Effector memory CD4-positive, alpha-beta T cell (primary cell): ENCODE results near the gene NOS3.

Experiments used
- DNase-seq, 3 donors: peaks; one replicate each; pipeline ENCODE4 v3.0.0-alpha.2; 2020
- H3K27ac ChIP-seq: 2 replicates; pipeline ENCODE4 v1.7.0; 2013; ENCODE audit warnings: mild to moderate bottlenecking, low read length, moderate library complexity; ENCODE audit not compliant: insufficient read depth, poor library complexity, severe bottlenecking
- H3K27me3 ChIP-seq: replicated peaks from 2 replicates; pipeline ENCODE4 v1.7.0; 2013; ENCODE audit warnings: mild to moderate bottlenecking, low read length; ENCODE audit not compliant: insufficient read depth, control insufficient read depth, poor library complexity, severe bottlenecking
- H3K36me3 ChIP-seq: 2 replicates; pipeline ENCODE4 v1.7.0; 2013; ENCODE audit warnings: mild to moderate bottlenecking, low read length, moderate library complexity; ENCODE audit not compliant: control insufficient read depth, insufficient read depth
- H3K4me1 ChIP-seq: 2 replicates; pipeline ENCODE4 v1.7.0; 2013; ENCODE audit warnings: low read length, mild to moderate bottlenecking; ENCODE audit not compliant: control insufficient read depth, insufficient read depth, poor library complexity, severe bottlenecking
- H3K4me3 ChIP-seq: 2 replicates; pipeline ENCODE4 v1.7.0; 2013; ENCODE audit warnings: low read length, low read depth, mild to moderate bottlenecking; ENCODE audit not compliant: insufficient read depth, poor library complexity, severe bottlenecking
- H3K9me3 ChIP-seq: 2 replicates; pipeline ENCODE4 v1.7.0; 2013; ENCODE audit warnings: mild to moderate bottlenecking, low read length, moderate library complexity; ENCODE audit not compliant: control insufficient read depth

NOS3 gene

GRCh38 chr7:150958597-150958996, 32.2 kb upstream of the NOS3 start:
- H3K27me3 ChIP-seq, result peaks cover 16% of the 10 kb centered on the region

GRCh38 chr7:150959081-150959480, 31.7 kb upstream of the NOS3 start:
- no peak for DNase-seq
- peaks cover 3% of the 10 kb centered on the region for H3K4me1 ChIP-seq
- H3K4me3 ChIP-seq, result no peak overlapping the region
- H3K36me3 ChIP-seq, result no peaks in the 10 kb centered on the region
- peaks cover 16% of the 10 kb centered on the region for H3K27me3 ChIP-seq
- no peak overlapping the region for H3K27ac ChIP-seq
- no peaks in the 10 kb centered on the region for H3K9me3 ChIP-seq

More at GRCh38 chr7:150958597-150958996, 32.2 kb upstream of the NOS3 start:
- H3K4me3 ChIP-seq, result no peak overlapping the region
- no peak overlapping the region for H3K27ac ChIP-seq
- H3K9me3 ChIP-seq, result no peaks in the 10 kb centered on the region
- no peaks in the 10 kb centered on the region for H3K36me3 ChIP-seq
- DNase-seq, result no peak
- H3K4me1 ChIP-seq, result peaks cover 3% of the 10 kb centered on the region

GRCh38 chr7:150959739-150960734, 30.8 kb upstream of the NOS3 start:
- Histone ChIP-seq H3K9me3 (no peaks in the 10 kb centered on the region), H3K36me3 (no peaks in the 10 kb centered on the region), H3K4me3 (no peak overlapping the region), H3K4me1 (peaks cover 3% of the 10 kb centered on the region), H3K27ac (no peak overlapping the region), H3K27me3 (peaks cover 14% of the 10 kb centered on the region)
- DNase-seq, result no peak

DNA sequence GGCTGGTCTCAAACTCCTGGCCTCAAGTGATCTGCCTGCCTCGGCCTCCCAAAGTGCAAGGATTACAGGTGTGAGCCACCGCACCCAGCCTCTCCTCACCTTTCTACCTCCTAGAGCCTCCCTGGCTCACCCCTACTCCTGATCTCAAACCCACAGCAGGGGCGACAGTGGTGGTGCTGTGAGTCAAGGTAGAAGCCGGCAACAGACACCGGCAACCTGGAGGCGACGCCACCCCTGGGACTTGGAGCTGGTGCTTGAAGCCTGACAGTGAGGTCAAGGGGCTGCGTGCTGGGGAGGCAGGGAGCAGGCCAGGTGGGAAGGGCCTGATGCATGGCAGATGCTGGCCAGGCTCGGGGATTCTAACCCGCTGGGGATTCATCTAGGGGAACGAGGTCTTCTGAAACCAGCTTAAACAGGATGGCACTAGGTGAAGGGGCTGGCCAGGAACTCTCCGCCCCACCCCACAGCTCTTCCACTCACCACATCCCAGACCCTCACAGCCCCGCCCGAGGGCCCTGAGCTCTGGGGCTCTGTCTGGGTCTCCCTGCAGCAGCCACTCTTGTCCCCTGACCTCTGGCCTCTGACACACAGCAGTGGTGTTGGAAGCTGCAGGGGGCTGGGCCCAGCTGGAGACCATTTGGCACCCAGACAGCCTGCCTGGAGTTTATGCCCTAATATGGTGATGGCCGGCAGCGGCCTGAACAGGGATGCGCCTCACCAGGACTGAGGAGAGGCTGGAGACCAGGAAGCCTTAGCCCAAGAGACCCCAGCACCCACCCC, 29.1 kb upstream of the NOS3 start:
- Histone ChIP-seq H3K9me3 (no peaks in the 10 kb centered on the region), H3K36me3 (no peaks in the 10 kb centered on the region), H3K4me3 (no peak overlapping the region), H3K4me1 (peaks cover 3% of the 10 kb centered on the region), H3K27me3 (peaks cover 14% of the 10 kb centered on the region), H3K27ac (no peak overlapping the region)
- no peak for DNase-seq

DNA sequence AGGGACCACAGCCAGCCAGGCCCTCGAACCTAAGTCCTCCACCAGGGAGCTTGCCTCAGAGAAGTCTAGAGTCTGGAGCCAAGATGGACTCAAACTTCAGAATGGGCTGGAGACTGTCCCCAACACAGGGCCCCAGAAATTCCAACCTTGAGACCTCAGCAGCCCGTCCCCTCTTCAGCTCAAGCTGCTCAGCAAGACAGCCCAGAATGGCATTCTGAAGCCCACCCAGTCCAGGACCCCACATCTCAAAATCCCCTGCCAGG, 28.6 kb upstream of the NOS3 start:
- Histone ChIP-seq H3K4me1 (peaks cover 3% of the 10 kb centered on the region), H3K27ac (no peak overlapping the region), H3K36me3 (no peaks in the 10 kb centered on the region), H3K9me3 (no peaks in the 10 kb centered on the region), H3K27me3 (peaks cover 14% of the 10 kb centered on the region), H3K4me3 (no peak overlapping the region)
- no peak for DNase-seq

- DNase-seq, result peak; percentile 21 to 43 (median 29)
- Histone ChIP-seq H3K36me3 (no peaks in the 10 kb centered on the region), H3K27me3 (peaks cover 12% of the 10 kb centered on the region), H3K4me3 (no peak overlapping the region), H3K9me3 (no peaks in the 10 kb centered on the region), H3K27ac (no peak overlapping the region), H3K4me1 (peaks cover 3% of the 10 kb centered on the region)
These were observed 28.0 kb upstream of the NOS3 start for GRCh38 chr7:150962553-150963399.

DNA sequence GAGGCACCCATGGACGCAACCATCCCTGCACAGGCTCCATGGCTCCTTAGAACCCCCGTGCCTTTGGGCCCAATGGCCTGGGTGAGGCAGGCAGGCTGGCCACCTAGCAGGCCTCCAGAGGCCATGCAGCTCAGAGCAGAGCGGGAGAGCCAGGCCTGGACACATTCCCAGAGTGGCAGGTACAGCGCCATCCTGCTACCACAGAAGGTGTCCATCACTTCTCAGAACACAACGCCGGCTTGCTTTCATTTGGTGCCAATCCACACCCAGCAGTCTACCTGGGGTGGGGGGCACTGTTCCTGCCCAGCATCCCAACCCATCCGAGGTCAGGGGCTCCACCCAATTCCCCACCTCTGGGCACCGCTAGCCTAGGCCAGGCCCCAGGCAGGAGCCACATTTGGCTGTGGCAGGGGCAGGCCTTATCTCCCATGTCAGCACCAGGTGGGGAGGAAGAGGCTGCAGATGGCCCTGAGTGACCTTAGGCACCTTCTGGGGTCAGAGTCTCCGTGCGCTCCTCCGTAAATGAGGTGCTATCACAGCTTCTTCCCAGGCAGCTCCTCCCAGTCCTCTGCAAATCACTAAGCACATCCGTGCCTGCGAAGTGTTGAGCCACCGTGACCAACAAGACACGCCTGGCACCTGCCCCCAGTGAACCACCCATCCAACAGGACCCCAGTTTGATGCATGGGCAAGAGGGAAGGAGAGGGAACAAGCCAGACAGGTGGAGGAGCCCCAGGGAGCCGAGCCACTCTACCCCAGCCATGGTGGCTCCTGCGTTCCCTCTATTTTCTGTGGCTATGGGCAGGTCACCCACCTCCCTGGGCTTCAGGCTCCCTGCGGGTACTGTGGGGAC, 26.9 kb upstream of the NOS3 start:
- H3K4me3 ChIP-seq, result no peak overlapping the region
- no peak overlapping the region for H3K27ac ChIP-seq
- no peaks in the 10 kb centered on the region for H3K36me3 ChIP-seq
- DNase-seq, result no peak
- H3K27me3 ChIP-seq, result peaks cover 6% of the 10 kb centered on the region
- peaks cover 3% of the 10 kb centered on the region for H3K4me1 ChIP-seq
- no peaks in the 10 kb centered on the region for H3K9me3 ChIP-seq

DNA sequence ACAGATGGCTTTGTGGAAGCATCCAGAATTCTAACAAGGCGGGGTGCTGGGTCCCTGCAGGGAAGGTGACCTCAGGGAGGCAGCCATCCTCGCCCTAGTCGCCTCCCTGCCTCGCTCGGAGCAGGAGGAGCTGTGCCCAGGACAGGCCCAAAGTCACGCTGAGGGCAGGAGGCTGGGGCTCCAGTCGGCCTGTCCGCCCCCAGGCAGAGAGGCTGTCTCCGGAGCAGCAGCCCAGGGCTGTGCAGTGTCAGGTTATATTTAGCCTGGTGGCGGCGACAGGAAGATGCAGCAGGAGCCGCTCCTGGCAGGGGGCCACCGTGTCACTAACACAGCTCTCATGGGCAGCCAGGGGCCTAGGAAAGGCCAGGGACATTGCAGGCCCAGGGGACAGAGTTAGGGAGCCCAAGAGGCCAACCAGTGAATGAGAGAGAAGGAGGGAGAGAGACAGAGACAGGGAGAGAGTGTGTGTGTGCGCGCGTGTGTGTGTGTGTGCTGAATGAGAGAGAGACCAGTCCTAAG, 26.2 kb upstream of the NOS3 start:
- no peaks in the 10 kb centered on the region for H3K27me3 ChIP-seq
- H3K4me1 ChIP-seq, result peaks cover 3% of the 10 kb centered on the region
- H3K36me3 ChIP-seq, result no peaks in the 10 kb centered on the region
- no peak for DNase-seq
- H3K4me3 ChIP-seq, result no peak overlapping the region
- H3K27ac ChIP-seq, result no peak overlapping the region
- H3K9me3 ChIP-seq, result no peaks in the 10 kb centered on the region

DNA sequence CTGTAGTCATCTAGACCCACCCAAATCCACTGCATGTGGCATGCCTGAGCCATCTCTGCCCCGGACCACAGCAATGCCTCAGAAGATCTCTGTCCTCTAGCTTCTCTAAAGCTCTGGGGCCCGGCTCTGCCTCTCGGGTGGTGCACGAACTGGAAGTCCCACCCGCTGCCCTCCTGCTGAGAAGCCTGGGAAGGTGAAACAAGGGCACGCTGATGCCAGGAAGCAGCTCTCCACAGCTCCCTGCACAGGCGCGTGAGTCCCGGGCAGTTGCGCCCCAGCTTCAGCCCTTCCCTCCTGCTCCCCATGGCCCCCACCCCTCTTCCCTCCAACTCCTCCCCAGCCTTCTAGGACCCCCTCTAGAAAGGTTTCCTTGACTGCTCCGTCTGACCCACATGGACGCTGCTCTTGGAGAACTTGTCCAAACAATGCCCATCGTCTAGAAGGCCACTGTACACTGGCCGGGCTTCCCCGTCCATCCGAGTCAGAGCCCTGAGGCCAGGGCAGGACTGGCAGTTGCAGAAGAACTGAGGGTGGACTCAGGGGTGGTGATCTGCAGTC, 25.5 kb upstream of the NOS3 start:
- Histone ChIP-seq H3K4me1 (no peaks in the 10 kb centered on the region), H3K27me3 (no peaks in the 10 kb centered on the region), H3K9me3 (no peaks in the 10 kb centered on the region), H3K4me3 (no peak overlapping the region), H3K27ac (no peak overlapping the region), H3K36me3 (no peaks in the 10 kb centered on the region)
- no peak for DNase-seq
